IgD-negative memory B cell (primary cell): ENCODE results near the gene RTN4RL2. TPM values are rescaled to one million over a fixed set of nuclear protein-coding genes. Genes with fewer than 3 reads are reported as not detected.

Source experiments
- H3K27ac Mint-ChIP-seq, 3 donors: one replicate each; pipeline ENCODE4 v1.8.0; 2020 to 2022; ENCODE audit warnings: mild to moderate bottlenecking in 3 of 3, mixed read lengths in 3 of 3, moderate library complexity in 1 of 3
- H3K27me3 Mint-ChIP-seq: one replicate; pipeline ENCODE4 v1.8.0; 2021; ENCODE audit warnings: mixed read lengths
- H3K36me3 Mint-ChIP-seq: one replicate; pipeline ENCODE4 v1.8.0; 2020; ENCODE audit warnings: mild to moderate bottlenecking, mixed read lengths
- H3K4me1 Mint-ChIP-seq, 3 donors: one replicate each; pipeline ENCODE4 v1.8.0; 2020 to 2022; ENCODE audit warnings: mixed read lengths in 3 of 3, mild to moderate bottlenecking in 1 of 3
- H3K4me3 Mint-ChIP-seq, 4 donors: one replicate each; pipeline ENCODE4 v1.8.0; 2020 to 2022; ENCODE audit warnings: mild to moderate bottlenecking in 4 of 4, mixed read lengths in 4 of 4, moderate library complexity in 3 of 4
- H3K9me3 Mint-ChIP-seq, 3 donors: one replicate each; pipeline ENCODE4 v1.8.0; 2020 to 2021; ENCODE audit warnings: mixed read lengths in 3 of 3, mild to moderate bottlenecking in 1 of 3
- polyA plus RNA-seq: library from polyadenylated mRNA; unstranded; fragments of 300-500 nt; fragmentation: Illumina TruSeq; gene quantifications from one replicate; pipeline ENCODE4 v1.2.3, GENCODE V29; 2021

RTN4RL2 gene
- polyA plus RNA-seq, 1 donor from 2014 or later, result 0.14 TPM

- H3K4me3 Mint-ChIP-seq, result peak overlapping the region; percentile 19 to 94 (median 88)
- H3K9me3 Mint-ChIP-seq, result no peaks in the 10 kb centered on the region
- peaks cover 12 to 36% (median 21%) of the 10 kb centered on the region in 3 donors for H3K4me1 Mint-ChIP-seq
- no peaks in the 10 kb centered on the region for H3K36me3 Mint-ChIP-seq
- peaks cover 23% of the 10 kb centered on the region for H3K27me3 Mint-ChIP-seq
- no peak overlapping the region for H3K27ac Mint-ChIP-seq
These were observed 16.6 kb downstream of the RTN4RL2 start for GRCh38 chr11:57476757-57477506.

- peak overlapping the region in 3 of 4 donors; percentile 19 to 54 (median 41) for H3K4me3 Mint-ChIP-seq
- H3K9me3 Mint-ChIP-seq, result no peaks in the 10 kb centered on the region
- peaks cover 27% of the 10 kb centered on the region for H3K27me3 Mint-ChIP-seq
- H3K4me1 Mint-ChIP-seq, result peaks cover 12 to 39% (median 21%) of the 10 kb centered on the region in 3 donors
- H3K36me3 Mint-ChIP-seq, result no peaks in the 10 kb centered on the region
- H3K27ac Mint-ChIP-seq, result no peak overlapping the region
These were observed 17.3 kb downstream of the RTN4RL2 start for GRCh38 chr11:57477507-57478189.

- peaks cover 17 to 39% (median 24%) of the 10 kb centered on the region in 3 donors for H3K4me1 Mint-ChIP-seq
- peak overlapping the region in 1 of 4 donors; percentile 28 for H3K4me3 Mint-ChIP-seq
- H3K36me3 Mint-ChIP-seq, result no peaks in the 10 kb centered on the region
- peaks cover 29% of the 10 kb centered on the region for H3K27me3 Mint-ChIP-seq
- H3K27ac Mint-ChIP-seq, result peak overlapping the region in 1 of 3 donors; percentile 66
- no peaks in the 10 kb centered on the region for H3K9me3 Mint-ChIP-seq
These were observed 18.8 kb downstream of the RTN4RL2 start for GRCh38 chr11:57479021-57479663.

- H3K27me3 Mint-ChIP-seq, result peaks cover 25% of the 10 kb centered on the region
These were observed 19.6 kb downstream of the RTN4RL2 start for GRCh38 chr11:57479911-57480310.

GRCh38 chr11:57480409-57481137 is 20.2 kb downstream of the RTN4RL2 start:
- Mint-ChIP-seq H3K9me3 (no peaks in the 10 kb centered on the region), H3K36me3 (peaks cover under 1% of the 10 kb centered on the region), H3K4me3 (peak overlapping the region in 1 of 4 donors; percentile 46), H3K27me3 (peaks cover 23% of the 10 kb centered on the region), H3K4me1 (peaks cover 25 to 40% (median 28%) of the 10 kb centered on the region in 3 donors), H3K27ac (peak overlapping the region in 1 of 3 donors; percentile 7)

More at GRCh38 chr11:57479911-57480310, 19.6 kb downstream of the RTN4RL2 start:
- Mint-ChIP-seq H3K4me3 (peak overlapping the region in 1 of 4 donors; percentile 46), H3K27ac (peak overlapping the region in 1 of 3 donors; percentile 7), H3K4me1 (peaks cover 23 to 44% (median 30%) of the 10 kb centered on the region in 3 donors), H3K9me3 (no peaks in the 10 kb centered on the region), H3K36me3 (no peaks in the 10 kb centered on the region)

GRCh38 chr11:57481315-57481714 is 21.0 kb downstream of the RTN4RL2 start:
- Mint-ChIP-seq H3K4me1 (peaks cover 23 to 36% (median 28%) of the 10 kb centered on the region in 3 donors), H3K4me3 (peak overlapping the region in 2 of 4 donors; percentile 53 to 72), H3K9me3 (no peaks in the 10 kb centered on the region), H3K36me3 (peaks cover 2% of the 10 kb centered on the region), H3K27ac (peak overlapping the region in 1 of 3 donors; percentile 5), H3K27me3 (peaks cover 22% of the 10 kb centered on the region)

- Mint-ChIP-seq H3K9me3 (no peaks in the 10 kb centered on the region), H3K27me3 (peaks cover 21% of the 10 kb centered on the region), H3K27ac (peak overlapping the region in 1 of 3 donors; percentile 26), H3K4me1 (peaks cover 23 to 36% (median 25%) of the 10 kb centered on the region in 3 donors), H3K36me3 (peaks cover 2% of the 10 kb centered on the region), H3K4me3 (peak overlapping the region; percentile 36 to 72 (median 62))
These were observed 21.8 kb downstream of the RTN4RL2 start for GRCh38 chr11:57481915-57482781.

GRCh38 chr11:57482782-57483561 is 22.6 kb downstream of the RTN4RL2 start:
- Mint-ChIP-seq H3K9me3 (no peaks in the 10 kb centered on the region), H3K36me3 (peaks cover 2% of the 10 kb centered on the region), H3K27me3 (peaks cover 21% of the 10 kb centered on the region), H3K4me3 (peak overlapping the region; percentile 49 to 73 (median 63)), H3K4me1 (peaks cover 23 to 36% (median 24%) of the 10 kb centered on the region in 3 donors), H3K27ac (no peak overlapping the region)

- no peaks in the 10 kb centered on the region for H3K9me3 Mint-ChIP-seq
- peaks cover 2% of the 10 kb centered on the region for H3K36me3 Mint-ChIP-seq
- peaks cover 23 to 33% (median 24%) of the 10 kb centered on the region in 3 donors for H3K4me1 Mint-ChIP-seq
- H3K27me3 Mint-ChIP-seq, result peaks cover 18% of the 10 kb centered on the region
- H3K4me3 Mint-ChIP-seq, result peak overlapping the region; percentile 33 to 80 (median 62)
- no peak overlapping the region for H3K27ac Mint-ChIP-seq
These were observed 23.2 kb downstream of the RTN4RL2 start for GRCh38 chr11:57483562-57483918.

- no peaks in the 10 kb centered on the region for H3K9me3 Mint-ChIP-seq
- peak overlapping the region in 3 of 4 donors; percentile 33 to 80 (median 73) for H3K4me3 Mint-ChIP-seq
- peaks cover 18% of the 10 kb centered on the region for H3K27me3 Mint-ChIP-seq
- peak overlapping the region in 1 of 3 donors; percentile 73 for H3K27ac Mint-ChIP-seq
- H3K4me1 Mint-ChIP-seq, result peaks cover 23 to 33% (median 24%) of the 10 kb centered on the region in 3 donors
- H3K36me3 Mint-ChIP-seq, result peaks cover 2% of the 10 kb centered on the region
These were observed 23.9 kb downstream of the RTN4RL2 start for GRCh38 chr11:57484141-57484710.

- Mint-ChIP-seq H3K4me1 (peaks cover 19 to 25% (median 23%) of the 10 kb centered on the region in 3 donors), H3K27ac (peak overlapping the region in 2 of 3 donors; percentile 73 to 86), H3K4me3 (peak overlapping the region in 1 of 4 donors; percentile 37), H3K36me3 (peaks cover 2% of the 10 kb centered on the region), H3K9me3 (no peaks in the 10 kb centered on the region), H3K27me3 (peaks cover 12% of the 10 kb centered on the region)
These were observed 25.1 kb downstream of the RTN4RL2 start for GRCh38 chr11:57485217-57485990.
